Measurements from ENCODE around the gene AFM. TPM values are rescaled to one million over a fixed set of nuclear protein-coding genes. Genes with fewer than 3 reads are reported as not detected.
A peak's percentile ranks its signal among the peaks of the same experiment; 100 is the strongest.

AFM gene
- total and polyA plus RNA-seq, 2 of the 13 experiments (the other 11 are each of a cell fraction or from before 2014, with no cell fraction given) = 0.13 to 1.8 TPM

DNA sequence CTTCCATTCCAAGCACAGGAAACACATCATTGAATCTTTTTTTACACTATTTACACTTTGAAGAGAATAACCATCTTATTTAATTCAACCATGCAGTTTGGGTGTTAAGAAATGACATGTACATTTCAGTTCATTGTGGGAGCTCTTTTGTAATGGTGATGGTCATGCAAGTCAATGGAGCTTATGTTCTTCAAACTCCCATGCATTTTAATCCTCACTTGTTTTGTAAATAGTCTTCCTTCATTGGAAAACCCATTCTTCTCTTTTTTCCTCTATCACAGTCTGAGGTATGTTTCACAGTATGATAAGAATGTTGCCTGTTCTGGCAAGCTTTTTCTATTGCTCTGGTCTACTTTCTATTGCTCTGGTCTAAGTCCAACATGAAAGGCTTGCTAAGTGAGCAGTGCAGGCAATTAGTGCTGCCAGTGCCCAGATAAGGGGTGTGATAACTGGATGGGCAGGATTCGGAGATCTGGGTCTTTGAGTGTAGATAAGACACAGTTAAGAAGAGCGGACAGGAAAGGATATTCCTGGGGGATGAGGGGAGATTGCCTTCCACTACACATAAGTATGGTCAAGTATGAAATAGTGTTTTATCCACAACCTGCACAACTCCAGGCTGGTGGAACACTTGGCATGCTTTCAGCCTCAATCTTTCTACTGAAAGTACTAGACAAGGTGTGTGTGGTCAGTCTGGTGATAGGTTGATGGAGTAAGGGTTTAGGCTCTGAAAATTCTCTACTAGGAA is 28.4 kb upstream of the AFM start (continued):
- no peak for TF ChIP-seq NONO (IDR thresholded peaks at IDR 0.05)
- TF ChIP-seq NONO (CRISPR knock-in tag; conservative IDR thresholded peaks at IDR 0.05) = no peak
- TF ChIP-seq ERF (CRISPR knock-in tag; IDR thresholded peaks at IDR 0.05) = no peak
- TF ChIP-seq SAFB2 (CRISPR knock-in tag; IDR thresholded peaks at IDR 0.05; ENCODE audit: borderline replicate concordance, low read depth) = no peak
- 0 out of 2 replicates have a peak, but pooled peaks have one; percentile 25 for TF ChIP-seq TOE1 (CRISPR knock-in tag; IDR thresholded peaks at IDR 0.05)
- no peak for TF ChIP-seq NRL (CRISPR knock-in tag; IDR thresholded peaks at IDR 0.05; ENCODE audit: borderline replicate concordance)
- TF ChIP-seq KLF16 (CRISPR knock-in tag; IDR thresholded peaks at IDR 0.05) = no peak
- no peak for TF ChIP-seq FOXM1 (CRISPR knock-in tag; IDR thresholded peaks at IDR 0.05)
- TF ChIP-seq, protein P1, sequence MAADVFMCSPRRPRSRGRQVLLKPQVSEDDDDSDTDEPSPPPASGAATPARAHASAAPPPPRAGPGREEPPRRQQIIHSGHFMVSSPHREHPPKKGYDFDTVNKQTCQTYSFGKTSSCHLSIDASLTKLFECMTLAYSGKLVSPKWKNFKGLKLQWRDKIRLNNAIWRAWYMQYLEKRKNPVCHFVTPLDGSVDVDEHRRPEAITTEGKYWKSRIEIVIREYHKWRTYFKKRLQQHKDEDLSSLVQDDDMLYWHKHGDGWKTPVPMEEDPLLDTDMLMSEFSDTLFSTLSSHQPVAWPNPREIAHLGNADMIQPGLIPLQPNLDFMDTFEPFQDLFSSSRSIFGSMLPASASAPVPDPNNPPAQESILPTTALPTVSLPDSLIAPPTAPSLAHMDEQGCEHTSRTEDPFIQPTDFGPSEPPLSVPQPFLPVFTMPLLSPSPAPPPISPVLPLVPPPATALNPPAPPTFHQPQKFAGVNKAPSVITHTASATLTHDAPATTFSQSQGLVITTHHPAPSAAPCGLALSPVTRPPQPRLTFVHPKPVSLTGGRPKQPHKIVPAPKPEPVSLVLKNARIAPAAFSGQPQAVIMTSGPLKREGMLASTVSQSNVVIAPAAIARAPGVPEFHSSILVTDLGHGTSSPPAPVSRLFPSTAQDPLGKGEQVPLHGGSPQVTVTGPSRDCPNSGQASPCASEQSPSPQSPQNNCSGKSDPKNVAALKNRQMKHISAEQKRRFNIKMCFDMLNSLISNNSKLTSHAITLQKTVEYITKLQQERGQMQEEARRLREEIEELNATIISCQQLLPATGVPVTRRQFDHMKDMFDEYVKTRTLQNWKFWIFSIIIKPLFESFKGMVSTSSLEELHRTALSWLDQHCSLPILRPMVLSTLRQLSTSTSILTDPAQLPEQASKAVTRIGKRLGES (CRISPR knock-in tag; IDR thresholded peaks at IDR 0.05; ENCODE audit: borderline replicate concordance) = no peak
- no peak for TF ChIP-seq ZNF574 (CRISPR knock-in tag; IDR thresholded peaks at IDR 0.05)
- TF ChIP-seq DZIP1 (CRISPR knock-in tag; IDR thresholded peaks at IDR 0.05) = no peak
- TF ChIP-seq, protein P2, sequence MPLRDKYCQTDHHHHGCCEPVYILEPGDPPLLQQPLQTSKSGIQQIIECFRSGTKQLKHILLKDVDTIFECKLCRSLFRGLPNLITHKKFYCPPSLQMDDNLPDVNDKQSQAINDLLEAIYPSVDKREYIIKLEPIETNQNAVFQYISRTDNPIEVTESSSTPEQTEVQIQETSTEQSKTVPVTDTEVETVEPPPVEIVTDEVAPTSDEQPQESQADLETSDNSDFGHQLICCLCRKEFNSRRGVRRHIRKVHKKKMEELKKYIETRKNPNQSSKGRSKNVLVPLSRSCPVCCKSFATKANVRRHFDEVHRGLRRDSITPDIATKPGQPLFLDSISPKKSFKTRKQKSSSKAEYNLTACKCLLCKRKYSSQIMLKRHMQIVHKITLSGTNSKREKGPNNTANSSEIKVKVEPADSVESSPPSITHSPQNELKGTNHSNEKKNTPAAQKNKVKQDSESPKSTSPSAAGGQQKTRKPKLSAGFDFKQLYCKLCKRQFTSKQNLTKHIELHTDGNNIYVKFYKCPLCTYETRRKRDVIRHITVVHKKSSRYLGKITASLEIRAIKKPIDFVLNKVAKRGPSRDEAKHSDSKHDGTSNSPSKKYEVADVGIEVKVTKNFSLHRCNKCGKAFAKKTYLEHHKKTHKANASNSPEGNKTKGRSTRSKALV (CRISPR knock-in tag; IDR thresholded peaks at IDR 0.05) = peak; percentile 43; the same call in 1 of the 2 replicates
- no peak for TF ChIP-seq SAP130 (CRISPR knock-in tag; IDR thresholded peaks at IDR 0.05; ENCODE audit: low read depth)
- TF ChIP-seq NFKBIZ (CRISPR knock-in tag; IDR thresholded peaks at IDR 0.05) = no peak
- no peak for TF ChIP-seq ZBTB42 (CRISPR knock-in tag; IDR thresholded peaks at IDR 0.05)
- no peak for TF ChIP-seq ZNF17 (CRISPR knock-in tag; IDR thresholded peaks at IDR 0.05)
- no peak for TF ChIP-seq ZNF672 (CRISPR knock-in tag; IDR thresholded peaks at IDR 0.05)
- TF ChIP-seq ZFP41 (CRISPR knock-in tag; IDR thresholded peaks at IDR 0.05; ENCODE audit: borderline replicate concordance) = no peak
- no peak for TF ChIP-seq ZC3H4 (CRISPR knock-in tag; IDR thresholded peaks at IDR 0.05; ENCODE audit: borderline replicate concordance)
- TF ChIP-seq CREB1 (IDR thresholded peaks at IDR 0.05) = no peak
- no peak for TF ChIP-seq CREB1 (CRISPR knock-in tag; IDR thresholded peaks at IDR 0.05)
